HG02884 (cell line): ENCODE data around the gene BAG1.
A peak's percentile ranks its signal among the peaks of the same experiment; 100 is the strongest.

ENCODE experiments used
- ATAC-seq: cut with Tn5 transposase; IDR thresholded peaks from one replicate; pipeline ENCODE4 v1.9.1; 2021; ENCODE audit warnings: mild to moderate bottlenecking, moderate library complexity; ENCODE audit not compliant: unreplicated experiment

Gene BAG1

GRCh38 chr9:33277484-33277883 lies 13.0 kb upstream of the BAG1 start:
- no peak for ATAC-seq

GRCh38 chr9:33273972-33274328 lies 9.4 kb upstream of the BAG1 start:
- no peak for ATAC-seq

- ATAC-seq, result no peak
Measured at GRCh38 chr9:33273266-33273971, 8.9 kb upstream of the BAG1 start.

- no peak for ATAC-seq
Measured at GRCh38 chr9:33272061-33272460, 7.6 kb upstream of the BAG1 start.

GRCh38 chr9:33270146-33270545 lies 5.6 kb upstream of the BAG1 start:
- no peak for ATAC-seq

- no peak for ATAC-seq
Measured at GRCh38 chr9:33267151-33267767, 2.8 kb upstream of the BAG1 start.

GRCh38 chr9:33265211-33265865 lies 830 bp upstream of the BAG1 start:
- ATAC-seq, result no peak

GRCh38 chr9:33264003-33264472 lies 470 bp downstream of the BAG1 start:
- peak; percentile 26 for ATAC-seq

- ATAC-seq, result peak; percentile 11
Measured at GRCh38 chr9:33263131-33264002, 1.1 kb downstream of the BAG1 start.

GRCh38 chr9:33260372-33260771 lies 4.1 kb downstream of the BAG1 start:
- ATAC-seq, result no peak

- no peak for ATAC-seq
Measured at GRCh38 chr9:33257276-33257675, 7.2 kb downstream of the BAG1 start.

- no peak for ATAC-seq
Measured at GRCh38 chr9:33256236-33256635, 8.3 kb downstream of the BAG1 start.

GRCh38 chr9:33255471-33255870 lies 9.0 kb downstream of the BAG1 start:
- no peak for ATAC-seq

- ATAC-seq, result no peak
Measured at GRCh38 chr9:33255014-33255413, 9.5 kb downstream of the BAG1 start.

- no peak for ATAC-seq
Measured at GRCh38 chr9:33254211-33254610, 10.3 kb downstream of the BAG1 start.

- no peak for ATAC-seq
Measured at GRCh38 chr9:33250458-33250995, 14.0 kb downstream of the BAG1 start.

GRCh38 chr9:33249983-33250382 lies 14.5 kb downstream of the BAG1 start:
- ATAC-seq, result no peak

GRCh38 chr9:33249087-33249658 lies 15.3 kb downstream of the BAG1 start:
- ATAC-seq, result no peak

- ATAC-seq, result no peak
Measured at GRCh38 chr9:33248606-33249005, 15.9 kb downstream of the BAG1 start.

GRCh38 chr9:33246269-33246860 lies 18.1 kb downstream of the BAG1 start:
- ATAC-seq, result no peak
